G401 (cell line): Measurements from ENCODE around the gene USP6. TPM values are rescaled to one million over a fixed set of nuclear protein-coding genes. Genes with fewer than 3 reads are reported as not detected.
A peak's percentile ranks its signal among the peaks of the same experiment; 100 is the strongest.
"Not testable (repeated sequence)": the region's sequence is repeated elsewhere in the genome, so short reads cannot be mapped to it uniquely, and the experiment has no call there.

ENCODE experiments used
- DNase-seq: peaks from one replicate; pipeline ENCODE4 v3.0.0-alpha.2; 2015; ENCODE audit warnings: low spot score
- in situ Hi-C: cut with HindIII; loops from 2 replicates; pipeline ENCODE4 v1.10.0; 2016; ENCODE audit warnings: low sequenced_read_pairs, mixed read lengths
- total RNA-seq: library from RNA; depleted of rRNA; stranded (reverse); fragments of >200 nt; shearing (Covaris generic); gene quantifications from 2 replicates; pipeline ENCODE4 v1.2.3, GENCODE V29; 2014; rRNA removed

The USP6 gene
- total RNA-seq, result not detected in 2 replicates

DNA sequence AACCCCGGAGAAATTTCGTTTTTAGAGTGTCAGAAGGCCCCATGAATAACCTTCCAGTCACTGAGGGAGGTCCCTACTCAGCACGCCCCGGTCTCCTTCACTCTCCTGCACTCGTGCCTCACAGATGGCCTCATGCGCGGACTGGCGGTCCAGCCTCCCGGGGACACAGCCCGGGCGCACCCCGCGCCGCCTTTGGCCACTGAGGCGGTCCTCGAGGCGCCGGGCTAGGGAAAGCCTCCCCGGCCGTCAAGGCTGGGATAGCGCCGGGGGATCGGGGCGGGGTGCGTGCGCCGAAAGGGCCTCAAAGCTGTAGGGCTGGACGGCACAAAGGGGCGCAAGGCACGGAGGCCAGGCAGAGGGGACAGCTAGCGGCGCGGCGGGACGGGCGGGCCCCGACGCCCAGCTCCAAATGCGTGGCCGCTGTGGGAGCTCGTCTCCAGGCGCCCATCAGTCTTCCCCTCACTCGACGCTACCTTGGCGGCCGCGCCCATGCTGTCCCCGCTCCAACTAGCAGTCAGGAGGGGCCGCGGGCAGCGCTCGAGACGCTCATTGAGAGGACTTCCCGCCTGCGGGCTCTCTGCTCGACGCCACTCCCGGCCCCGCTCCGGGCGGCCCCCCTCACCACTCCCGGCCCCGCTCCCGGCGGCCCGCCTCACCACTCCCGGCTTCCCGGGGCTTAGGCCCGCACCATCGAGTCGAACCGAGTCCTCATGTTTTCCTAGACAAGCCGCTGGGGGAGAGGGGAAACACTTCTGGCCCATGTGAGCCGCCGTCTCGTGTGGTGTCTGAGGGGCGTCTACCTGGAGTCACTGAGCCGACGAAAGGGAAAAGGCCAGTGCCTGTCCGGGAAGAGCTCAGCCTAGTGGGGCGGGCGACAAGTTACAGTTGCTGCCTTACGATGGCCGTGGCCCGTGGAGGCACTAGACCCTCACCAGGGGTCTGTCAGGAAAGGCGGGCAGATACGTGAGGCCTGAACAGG is at the start of gene USP6:
Gene USP6 (plus strand): TSS at position 360 of the 979 bp plus-strand sequence. CDS start 14,336 bp downstream, outside the sequence.
- in situ Hi-C loops, result no loop called here
- DNase-seq, result no peak

DNA sequence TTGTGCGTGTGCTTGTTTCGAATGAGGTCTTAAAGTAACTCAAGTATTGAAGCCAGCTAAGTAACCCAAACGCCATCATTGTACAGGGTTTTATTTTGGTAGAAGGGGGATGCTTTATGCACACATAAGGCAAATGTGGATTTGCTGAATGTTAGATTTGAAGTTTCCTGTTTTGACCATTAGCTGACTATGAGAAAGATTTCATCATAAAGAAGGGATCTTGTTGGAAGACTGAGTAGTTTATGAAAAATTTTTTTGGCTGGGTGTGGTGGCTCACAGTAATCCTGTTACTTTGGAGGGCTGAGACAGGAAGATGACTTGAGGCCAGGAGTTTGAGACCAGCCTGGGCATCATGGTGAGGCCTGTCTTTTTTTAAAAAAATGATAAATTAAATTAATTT is 47.6 kb upstream of the USP6 start:
- DNase-seq, result no peak
- in situ Hi-C loops, result no loop called here

DNA sequence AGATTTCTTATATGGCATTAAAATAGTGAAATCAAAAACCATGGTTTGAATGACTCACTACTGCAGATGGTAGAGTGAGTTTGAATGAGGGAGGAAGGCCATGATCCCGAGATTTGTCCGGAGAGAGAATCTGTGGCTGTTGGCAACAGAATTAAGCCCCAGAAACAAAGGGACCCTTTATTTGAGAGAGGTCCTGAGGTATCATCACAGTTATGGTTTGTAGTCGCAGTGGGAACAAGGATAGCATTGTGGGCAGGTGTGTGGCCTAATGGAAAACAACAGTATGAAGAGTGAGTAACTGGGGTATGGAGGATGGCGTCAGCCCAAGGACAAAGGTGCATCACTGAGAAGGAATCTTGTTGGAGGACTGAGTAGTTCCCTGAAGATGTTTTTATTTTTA is 46.1 kb upstream of the USP6 start:
- no peak for DNase-seq
- in situ Hi-C loops, result no loop called here

DNA sequence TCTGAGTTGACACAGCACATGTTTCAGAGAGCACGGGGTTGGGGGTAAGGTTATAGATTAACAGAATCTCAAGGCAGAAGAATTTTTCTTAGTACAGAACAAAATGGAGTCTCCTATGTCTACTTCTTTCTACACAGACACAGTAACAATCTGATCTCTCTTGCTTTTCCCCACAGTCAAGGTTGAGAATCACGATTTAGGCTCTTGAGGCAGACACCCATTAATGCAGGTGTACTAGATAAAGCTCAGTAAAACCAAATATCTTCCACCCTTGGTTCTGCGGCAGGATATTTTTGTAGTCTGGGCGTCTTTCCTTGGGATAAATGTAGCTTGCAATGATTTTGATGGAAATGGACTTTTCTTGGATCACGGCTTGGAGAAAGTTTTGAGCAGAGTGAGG is 40.4 kb upstream of the USP6 start:
- in situ Hi-C loops, DNase-seq: not testable (repeated sequence)

DNA sequence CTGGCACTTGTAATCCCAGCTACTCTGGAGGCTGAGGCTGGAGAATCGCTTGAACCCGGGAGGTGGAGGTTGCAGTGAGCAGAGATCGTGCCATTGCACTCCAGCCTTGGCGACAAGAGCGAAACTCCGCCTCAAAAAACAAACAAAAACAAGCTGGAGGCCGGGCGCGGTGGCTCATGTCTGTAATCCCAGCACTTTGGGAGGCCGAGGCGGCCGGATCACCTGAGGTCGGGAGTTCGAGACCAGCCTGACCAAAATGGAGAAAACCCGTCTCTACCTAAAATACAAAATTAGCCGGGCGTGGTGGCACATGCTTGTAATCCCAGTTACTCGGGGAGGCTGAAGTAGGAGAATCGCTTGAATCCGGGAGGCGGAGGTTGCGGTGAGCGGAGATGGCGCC is 38.6 kb upstream of the USP6 start:
- DNase-seq, in situ Hi-C loops: not testable (repeated sequence)

DNA sequence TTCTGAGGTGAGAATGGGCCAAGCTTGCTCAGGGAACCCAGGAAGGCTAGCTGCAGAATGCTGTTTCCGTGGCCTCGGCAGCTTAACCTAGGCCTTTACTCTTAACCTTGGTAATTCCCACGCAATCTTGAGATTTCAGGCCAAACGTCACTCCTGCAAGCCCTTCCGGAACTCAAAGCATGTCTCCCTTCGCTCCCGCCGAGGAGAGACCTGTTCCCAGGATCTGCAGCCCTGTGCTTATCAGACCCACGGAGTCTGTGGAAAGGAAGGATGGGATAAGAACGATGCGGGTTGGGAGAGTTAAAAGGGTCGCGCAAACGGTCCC is 38.1 kb upstream of the USP6 start:
- in situ Hi-C loops, result no loop called here

DNA sequence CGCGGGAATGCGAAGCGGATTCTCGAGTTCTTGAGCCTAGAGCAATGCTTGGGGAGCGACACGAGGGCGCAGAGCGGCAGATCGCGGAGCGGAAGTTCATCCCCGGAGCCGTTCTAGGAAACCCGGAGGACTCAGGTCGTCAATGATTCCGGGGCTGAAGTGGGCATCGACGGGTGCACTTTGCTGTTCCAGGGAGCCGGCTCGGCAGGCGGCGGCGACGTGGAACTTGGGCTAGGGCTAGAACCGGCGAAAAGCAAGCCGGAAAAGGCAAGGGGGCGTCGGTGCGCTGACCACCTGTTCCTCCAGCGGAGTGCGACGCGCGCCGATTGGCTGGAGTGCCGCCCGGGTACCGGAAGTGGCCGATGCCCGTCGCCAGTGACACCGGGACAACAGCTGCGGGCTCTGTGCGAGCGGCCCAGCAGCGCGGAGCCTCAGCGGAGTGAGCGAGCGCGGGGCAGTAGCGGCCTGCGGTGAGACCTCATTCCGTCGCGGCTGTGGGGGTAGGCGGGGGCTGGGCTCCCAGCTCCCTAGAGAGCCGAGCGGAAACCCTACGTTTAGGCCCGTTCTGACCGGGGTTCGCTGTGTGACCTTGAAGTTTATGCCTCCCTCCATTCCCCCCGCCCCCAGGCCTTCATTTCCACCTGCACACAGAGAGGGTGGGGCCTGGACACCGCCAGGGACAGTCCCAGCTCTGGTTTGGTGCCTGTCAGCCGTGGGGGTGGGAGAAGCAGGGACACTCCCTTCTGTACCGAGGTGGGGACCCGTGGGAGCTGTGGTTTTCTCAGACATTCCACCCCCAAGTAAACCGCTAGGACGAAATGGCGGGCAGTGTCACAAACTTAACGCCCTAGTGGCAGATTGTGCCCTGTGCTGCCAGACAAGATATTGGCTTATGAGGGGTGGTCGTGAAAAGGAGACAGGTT is 37.5 kb upstream of the USP6 start, which contains the start of gene ZFP3:
Gene ZFP3 (plus strand): TSS at position 362 of the 923 bp plus-strand sequence. CDS start 13,038 bp downstream, outside the sequence.
- peak; percentile 87 for DNase-seq
- in situ Hi-C loops, result no loop called here

More for the DNA sequence above, 38.1 kb upstream of the USP6 start:
- DNase-seq, result no peak

DNA sequence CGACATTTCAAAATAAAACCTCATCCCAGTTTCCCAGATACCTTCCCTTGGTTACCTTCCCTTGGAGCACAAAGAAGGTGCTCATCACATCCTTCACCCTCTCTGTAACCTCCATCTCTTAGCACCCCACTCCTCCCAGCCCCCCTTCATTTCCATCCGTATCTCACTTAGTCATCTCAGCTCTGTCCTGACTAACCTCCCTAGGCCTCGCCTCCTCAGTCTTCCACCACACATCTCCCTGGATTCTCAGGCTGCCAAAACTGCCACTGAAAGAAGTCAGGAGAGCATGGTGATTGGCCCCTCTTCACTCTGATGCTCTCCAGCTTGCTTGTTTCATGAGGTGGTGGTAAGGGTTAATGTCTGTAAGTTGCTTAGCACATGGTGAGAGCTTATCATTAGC is 35.2 kb upstream of the USP6 start:
- no peak for DNase-seq
- in situ Hi-C loops, result no loop called here

DNA sequence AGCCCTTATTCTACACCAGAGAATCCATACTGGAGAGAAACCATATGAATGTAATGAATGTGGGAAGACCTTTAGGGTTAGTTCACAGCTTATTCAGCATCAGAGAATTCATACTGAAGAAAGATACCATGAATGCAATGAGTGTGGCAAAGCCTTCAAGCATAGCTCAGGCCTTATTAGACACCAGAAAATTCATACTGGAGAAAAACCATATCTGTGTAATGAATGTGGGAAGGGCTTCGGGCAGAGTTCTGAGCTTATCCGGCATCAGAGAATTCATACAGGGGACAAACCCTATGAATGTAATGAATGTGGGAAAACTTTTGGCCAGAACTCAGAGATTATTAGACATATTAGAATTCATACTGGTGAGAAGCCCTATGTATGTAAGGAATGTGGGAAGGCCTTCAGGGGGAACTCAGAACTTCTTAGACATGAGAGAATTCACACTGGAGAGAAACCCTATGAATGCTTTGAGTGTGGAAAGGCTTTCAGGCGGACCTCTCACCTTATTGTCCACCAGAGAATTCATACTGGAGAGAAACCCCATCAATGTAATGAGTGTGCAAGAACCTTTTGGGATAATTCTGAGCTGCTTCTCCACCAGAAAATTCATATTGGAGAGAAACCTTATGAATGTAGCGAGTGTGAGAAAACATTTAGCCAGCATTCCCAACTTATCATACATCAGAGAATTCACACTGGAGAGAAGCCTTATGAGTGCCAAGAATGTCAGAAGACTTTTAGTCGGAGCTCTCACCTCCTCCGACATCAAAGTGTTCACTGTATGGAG is 23.4 kb upstream of the USP6 start:
- DNase-seq, result no peak
- in situ Hi-C loops, result no loop called here

DNA sequence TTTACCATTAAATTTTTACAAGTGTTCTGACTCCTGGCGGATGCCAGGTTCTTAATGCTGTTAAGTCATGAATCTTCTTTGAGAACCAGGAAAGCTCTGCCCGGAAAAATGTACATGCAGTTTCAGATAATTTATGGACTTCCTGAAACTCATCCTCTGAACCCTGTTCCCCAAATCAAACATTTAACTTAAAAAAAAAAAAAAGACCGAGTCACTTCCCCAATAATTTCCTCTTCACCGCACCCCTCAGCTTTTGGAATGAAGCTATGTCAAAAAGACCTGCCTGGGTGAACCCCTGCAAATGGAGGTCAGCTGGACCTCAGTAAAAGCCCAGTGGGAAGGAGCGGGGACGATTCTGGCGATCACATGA is 19.1 kb upstream of the USP6 start:
- no peak for DNase-seq
- in situ Hi-C loops, result no loop called here

DNA sequence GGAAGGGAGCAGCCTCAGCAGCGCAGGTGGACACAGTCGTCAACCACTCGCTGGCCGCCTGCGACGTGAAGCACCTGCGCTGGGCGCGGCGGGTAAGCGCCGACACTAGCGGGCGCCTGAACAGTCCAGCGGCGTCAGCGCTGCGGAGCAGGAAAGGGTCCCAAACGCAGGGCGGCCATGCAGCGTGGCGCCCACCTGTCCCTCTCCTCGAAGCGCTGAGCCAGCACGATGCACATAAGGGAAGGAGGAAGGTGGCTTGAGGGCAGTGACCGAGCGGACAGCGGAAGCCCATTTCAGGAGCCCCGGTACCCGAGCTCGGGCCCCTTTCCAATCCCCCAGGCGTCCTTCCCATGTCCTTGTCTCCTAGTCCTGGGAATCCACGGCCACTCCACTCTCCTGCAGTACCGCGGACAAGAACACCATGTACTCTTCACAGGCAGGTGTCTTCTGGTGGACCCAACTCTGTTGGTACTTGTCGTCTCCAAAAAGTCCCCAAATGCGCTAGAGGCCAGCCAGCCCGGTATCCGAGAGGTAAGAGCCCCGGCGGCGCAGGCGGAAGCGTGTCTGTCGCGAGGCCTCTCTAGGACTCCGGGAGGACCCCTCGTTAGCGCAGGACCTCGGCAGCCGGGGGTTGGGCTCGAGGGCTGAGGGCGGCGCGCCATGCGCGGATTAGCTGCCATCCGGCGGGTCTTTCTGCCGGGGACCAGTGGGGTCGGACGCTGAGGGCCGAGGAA is 18.6 kb upstream of the USP6 start:
- in situ Hi-C loops, result no loop called here
- peak; percentile 81 for DNase-seq

DNA sequence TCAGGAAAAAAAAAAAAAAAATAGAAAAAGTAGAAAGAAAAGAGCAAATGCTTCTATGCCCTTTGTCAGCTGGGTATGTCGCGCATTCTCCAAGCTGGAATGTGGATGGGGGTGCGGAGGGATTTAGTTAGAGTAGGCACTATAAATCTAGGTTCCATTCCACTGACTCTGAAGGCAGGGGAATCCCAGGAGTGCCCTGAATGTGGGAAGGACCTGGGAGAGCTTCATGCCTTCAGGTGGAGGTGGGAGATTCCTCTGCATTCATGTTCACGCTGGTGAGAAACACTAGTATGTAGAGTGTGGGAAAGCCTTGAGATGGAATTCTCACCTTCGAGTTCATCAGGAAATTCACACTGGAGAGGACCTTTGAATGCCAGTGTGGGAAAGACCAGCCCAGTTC is 16.6 kb upstream of the USP6 start:
- in situ Hi-C loops, result no loop called here
- no peak for DNase-seq

DNA sequence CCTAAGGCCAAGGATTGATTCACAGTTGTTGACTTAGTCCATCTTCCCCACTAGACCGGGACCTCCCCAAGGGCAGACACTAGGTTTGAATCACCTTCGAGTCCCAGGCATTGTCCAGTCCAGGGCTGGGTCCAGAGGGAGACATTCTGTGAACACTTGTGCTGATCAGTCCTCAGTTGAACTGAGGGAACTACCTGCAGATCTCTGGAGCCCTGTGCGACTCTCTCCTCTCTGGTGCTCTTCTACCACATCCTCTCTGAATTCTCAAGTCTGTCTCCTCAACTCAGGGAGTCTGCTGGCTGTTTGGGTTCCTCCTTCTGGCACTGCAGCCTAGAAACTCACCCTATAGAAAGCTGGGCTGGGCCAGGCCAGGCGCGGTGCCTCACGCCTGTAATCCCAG is 15.0 kb upstream of the USP6 start:
- in situ Hi-C loops, result no loop called here
- no peak for DNase-seq

DNA sequence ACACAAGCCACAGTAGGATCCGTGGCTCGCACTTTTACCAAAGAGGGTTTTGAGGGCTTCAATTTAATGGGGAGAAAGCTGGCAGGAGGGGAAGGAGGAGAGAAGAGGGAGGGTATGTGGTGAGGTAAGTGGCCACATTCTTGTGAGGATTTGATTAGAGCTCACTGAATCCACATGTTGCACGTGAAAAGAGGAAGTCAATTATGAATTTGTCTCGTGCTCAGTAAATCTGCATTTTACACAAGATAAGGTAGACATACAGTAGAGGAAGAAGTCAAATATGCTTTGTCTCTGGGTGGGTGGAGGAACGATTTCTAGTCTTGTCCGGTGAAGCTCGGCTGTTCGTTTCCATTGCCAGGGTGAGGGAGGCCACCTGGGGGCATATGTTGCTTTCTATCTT is 5.0 kb upstream of the USP6 start:
- in situ Hi-C loops, result no loop called here
- no peak for DNase-seq

DNA sequence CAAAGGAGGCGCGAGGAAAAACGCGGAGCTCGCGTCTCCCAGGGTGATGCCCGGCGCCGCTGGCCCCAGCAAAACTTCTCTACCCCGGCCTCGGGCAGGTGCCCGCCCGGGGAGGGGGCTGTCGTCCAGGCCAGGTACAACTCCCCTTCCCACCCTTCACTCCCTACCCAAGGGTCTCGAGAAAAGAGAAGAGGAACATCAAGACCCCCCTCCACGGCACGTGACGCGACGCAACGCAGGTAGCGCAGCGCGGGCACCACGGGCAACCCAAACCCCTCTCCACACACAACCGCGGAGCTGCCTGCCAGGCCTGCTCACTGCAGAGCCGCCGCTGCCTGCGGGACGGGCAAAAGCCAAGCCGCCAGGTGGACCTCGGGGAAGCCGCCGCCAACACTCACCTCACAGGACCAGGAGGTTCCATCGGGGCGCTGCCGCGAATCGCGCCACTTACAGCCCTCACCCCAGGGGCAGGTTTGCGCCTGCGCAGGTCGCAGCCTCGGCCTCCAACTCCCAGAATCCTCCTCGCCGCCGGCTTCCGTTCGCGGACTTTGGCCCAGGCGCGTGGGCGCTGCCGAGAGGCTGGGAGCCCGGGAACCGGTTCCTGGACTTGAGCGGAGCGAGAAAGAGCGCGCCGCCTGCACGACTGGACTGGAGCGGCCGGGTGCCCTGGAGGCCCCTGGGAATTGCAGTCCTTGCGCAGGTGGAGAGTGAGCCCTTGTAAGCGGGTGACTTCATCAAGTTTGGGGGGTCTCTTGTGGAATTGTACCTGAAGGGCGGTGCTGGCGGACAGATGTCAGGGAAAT is 4.2 kb upstream of the USP6 start, which contains the start of gene ZNF232:
Gene ZNF232 (minus strand): TSS at position 477 of the 803 bp plus-strand sequence. CDS start 56 bp downstream, at position 421.
- peak; percentile 93 for DNase-seq
- in situ Hi-C loops, result no loop called here

DNA sequence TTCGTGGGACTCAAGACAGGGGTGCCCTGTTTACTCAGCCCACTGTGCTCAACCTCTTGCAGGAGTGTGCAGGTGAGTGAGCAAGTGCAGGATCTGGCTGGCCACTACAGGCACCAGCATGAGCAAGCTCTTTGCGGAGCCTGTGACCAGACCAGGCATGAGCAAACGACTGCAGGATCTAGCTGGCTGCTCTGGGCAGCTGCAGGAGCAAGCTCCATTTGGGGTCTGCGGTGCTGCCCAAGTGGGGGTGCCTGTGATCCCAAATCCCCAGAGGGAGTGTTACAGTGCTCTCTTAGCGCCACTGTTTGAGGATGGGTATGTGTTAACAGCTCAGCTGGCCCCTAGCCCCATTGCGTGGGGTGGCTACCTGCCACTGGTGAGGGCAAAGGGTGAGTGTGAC is 2.4 kb downstream of the USP6 start:
- in situ Hi-C loops, result no loop called here
- DNase-seq, result no peak

DNA sequence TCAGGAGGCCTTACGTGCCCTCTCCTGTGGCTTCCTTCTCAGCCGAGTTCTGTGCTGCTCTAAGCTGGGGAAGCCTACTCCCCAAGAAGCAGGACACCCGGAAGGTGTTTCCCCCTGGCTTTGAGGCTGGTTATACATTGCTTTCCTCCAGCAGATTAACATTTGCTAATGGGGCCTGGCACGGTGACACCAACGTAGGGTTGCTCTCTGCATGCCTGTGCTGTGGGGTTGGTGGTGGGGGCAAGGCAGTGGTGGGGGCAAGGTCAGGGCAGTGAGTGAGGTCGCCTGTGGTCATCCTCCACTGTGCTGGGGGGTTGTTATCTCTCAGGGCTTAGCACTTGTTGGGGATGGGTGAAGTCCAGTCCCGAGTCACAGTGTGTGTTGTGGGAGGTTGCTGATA is 4.2 kb downstream of the USP6 start:
- in situ Hi-C loops, result no loop called here
- DNase-seq, result no peak
